ENCODE results near the gene DCUN1D5. TPM values are rescaled to one million over a fixed set of nuclear protein-coding genes. Genes with fewer than 3 reads are reported as not detected.

Gene DCUN1D5
- total RNA-seq, 4 donors from 2014 or later = 1.8 to 54.1 (median 22.4) TPM

GRCh38 chr11:103091064-103091800 is 728 bp downstream of the DCUN1D5 start:
- intact Hi-C loops (cut with DNase I; ENCODE audit: low total_unique reads) = no loop called here

GRCh38 chr11:103086461-103086860 is 5.5 kb downstream of the DCUN1D5 start:
- TF ChIP-seq CTCF (IDR thresholded peaks at IDR 0.05) (no peak), POLR2A (IDR thresholded peaks at IDR 0.05) (no peak)
- Histone ChIP-seq H3K4me3 (no peak overlapping the region), H3K4me1 (peaks cover 0 to 7% of the 10 kb centered on the region in 2 donors), H3K36me3 (no peaks in the 10 kb centered on the region), H3K9me3 (no peaks in the 10 kb centered on the region), H3K27ac (no peak overlapping the region), H3K27me3 (no peaks in the 10 kb centered on the region)
- intact Hi-C loops (cut with DNase I; ENCODE audit: low total_unique reads) = no loop called here
- no peak for DNase-seq

More at GRCh38 chr11:103091064-103091800, 728 bp downstream of the DCUN1D5 start:
- peaks cover 0 to 7% of the 10 kb centered on the region in 2 donors for H3K4me1 ChIP-seq
- peak; percentile 15 to 18 for DNase-seq
- no peaks in the 10 kb centered on the region for H3K36me3 ChIP-seq
- no peaks in the 10 kb centered on the region for H3K27me3 ChIP-seq
- peak overlapping the region; percentile 69 to 100 for H3K4me3 ChIP-seq
- H3K27ac ChIP-seq = peak overlapping the region; percentile 77 to 86
- H3K9me3 ChIP-seq = no peaks in the 10 kb centered on the region
- no peak for TF ChIP-seq CTCF (IDR thresholded peaks at IDR 0.05)
- no peak for TF ChIP-seq POLR2A (IDR thresholded peaks at IDR 0.05)

- Histone ChIP-seq H3K9me3 (no peaks in the 10 kb centered on the region), H3K36me3 (no peaks in the 10 kb centered on the region), H3K27me3 (no peaks in the 10 kb centered on the region), H3K27ac (no peak overlapping the region), H3K4me1 (peaks cover 0 to 7% of the 10 kb centered on the region in 2 donors), H3K4me3 (no peak overlapping the region)
- TF ChIP-seq POLR2A (IDR thresholded peaks at IDR 0.05) (no peak), CTCF (IDR thresholded peaks at IDR 0.05) (no peak)
- intact Hi-C loops (cut with DNase I; ENCODE audit: low total_unique reads) = no loop called here
- DNase-seq = no peak
These were observed 6.1 kb downstream of the DCUN1D5 start for GRCh38 chr11:103085758-103086365.

GRCh38 chr11:103079833-103080232 is 12.1 kb downstream of the DCUN1D5 start:
- no peak overlapping the region for H3K27ac ChIP-seq
- H3K4me1 ChIP-seq = no peaks in the 10 kb centered on the region
- H3K9me3 ChIP-seq = no peaks in the 10 kb centered on the region
- no peaks in the 10 kb centered on the region for H3K27me3 ChIP-seq
- intact Hi-C loops (cut with DNase I; ENCODE audit: low total_unique reads) = no loop called here
- H3K36me3 ChIP-seq = no peaks in the 10 kb centered on the region
- DNase-seq = no peak
- TF ChIP-seq POLR2A (IDR thresholded peaks at IDR 0.05) (no peak), CTCF (IDR thresholded peaks at IDR 0.05) (no peak)
- H3K4me3 ChIP-seq = no peak overlapping the region

GRCh38 chr11:103078710-103079109 is 13.2 kb downstream of the DCUN1D5 start:
- TF ChIP-seq CTCF (IDR thresholded peaks at IDR 0.05) = no peak
- TF ChIP-seq POLR2A (IDR thresholded peaks at IDR 0.05) = no peak
- Histone ChIP-seq H3K36me3 (no peaks in the 10 kb centered on the region), H3K4me3 (no peak overlapping the region), H3K9me3 (no peaks in the 10 kb centered on the region), H3K27ac (no peak overlapping the region), H3K4me1 (no peaks in the 10 kb centered on the region), H3K27me3 (no peaks in the 10 kb centered on the region)
- no peak for DNase-seq
- intact Hi-C loops (cut with DNase I; ENCODE audit: low total_unique reads) = no loop called here
